Fibroblast of skin of right quadriceps (primary cell): ENCODE data around the gene SLAIN2.
"Not testable (repeated sequence)": the region's sequence is repeated elsewhere in the genome, so short reads cannot be mapped to it uniquely, and the experiment has no call there.

Source experiments
- DNase-seq: peaks from one replicate; pipeline ENCODE4 v3.0.0-alpha.2; 2013

SLAIN2 gene

GRCh38 chr4:48446642-48447041, 105.3 kb downstream of the SLAIN2 start:
- no peak for DNase-seq

DNA sequence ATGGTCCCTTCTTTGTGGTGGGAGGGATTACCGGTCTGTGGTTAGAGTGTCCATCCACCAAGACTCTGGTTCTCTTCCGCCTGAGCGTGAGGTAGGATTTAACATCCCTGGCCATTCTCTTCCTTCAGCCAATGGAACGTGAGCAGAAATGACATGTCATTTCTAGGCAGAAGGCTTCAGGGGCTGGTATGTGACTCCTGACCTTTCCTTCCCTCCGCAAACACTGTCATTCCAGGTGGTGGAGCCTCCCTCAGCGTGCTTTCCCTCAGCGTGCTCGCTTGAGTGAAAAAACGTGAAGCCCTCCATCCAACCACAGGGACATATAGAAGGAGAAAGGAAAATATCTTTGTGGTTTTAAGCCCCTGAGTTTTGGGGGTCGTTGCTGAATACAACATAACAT, 107.8 kb downstream of the SLAIN2 start:
- no peak for DNase-seq

GRCh38 chr4:48450740-48451139, 109.4 kb downstream of the SLAIN2 start:
- no peak for DNase-seq

- not testable (repeated sequence) for DNase-seq
Observed at GRCh38 chr4:48451656-48452055, 110.3 kb downstream of the SLAIN2 start.

- DNase-seq = no peak
Observed at GRCh38 chr4:48454591-48454990, 113.3 kb downstream of the SLAIN2 start.

- no peak for DNase-seq
Observed at GRCh38 chr4:48461000-48461399, 119.7 kb downstream of the SLAIN2 start.

GRCh38 chr4:48462363-48462762, 121.0 kb downstream of the SLAIN2 start:
- DNase-seq = peak; percentile 53

DNA sequence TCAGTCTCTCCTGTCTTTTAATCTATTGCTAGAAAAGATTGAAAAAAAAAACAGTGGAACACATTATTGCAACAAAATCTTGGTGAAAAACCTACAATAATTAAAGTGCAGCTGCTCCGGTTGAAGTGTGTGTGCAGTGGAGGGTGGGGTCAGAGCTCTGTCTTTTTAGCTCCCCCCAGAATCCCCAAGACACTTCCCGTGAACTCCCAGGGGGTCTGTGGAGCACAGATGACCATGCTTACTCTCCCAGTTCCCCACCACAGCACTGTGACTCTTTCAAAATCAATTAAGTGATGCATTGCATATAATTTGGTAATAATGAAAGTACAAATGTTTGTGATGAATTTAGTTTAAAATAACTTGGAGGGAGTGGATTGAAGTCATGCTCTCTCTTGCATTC, 126.1 kb downstream of the SLAIN2 start:
- no peak for DNase-seq

DNA sequence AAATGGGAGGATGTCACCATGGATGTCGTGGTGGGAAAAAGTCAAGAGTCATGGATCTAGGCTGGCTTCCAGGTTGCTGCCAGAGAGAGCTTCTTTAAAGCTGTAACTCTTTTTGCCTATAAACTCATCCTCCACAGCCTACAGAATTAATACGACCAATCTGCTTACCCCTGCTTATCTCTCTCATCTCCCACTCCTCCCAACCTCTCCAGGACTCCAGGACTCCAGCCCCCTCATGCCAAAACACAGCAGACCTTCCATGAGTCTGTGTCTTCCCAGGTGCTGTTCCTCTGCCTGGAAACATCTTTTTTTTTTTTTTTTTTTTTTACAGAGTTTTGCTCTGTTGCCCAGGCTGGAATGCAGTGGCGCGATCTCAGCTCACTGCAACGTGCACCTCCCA, 126.6 kb downstream of the SLAIN2 start:
- peak; percentile 19 for DNase-seq

DNA sequence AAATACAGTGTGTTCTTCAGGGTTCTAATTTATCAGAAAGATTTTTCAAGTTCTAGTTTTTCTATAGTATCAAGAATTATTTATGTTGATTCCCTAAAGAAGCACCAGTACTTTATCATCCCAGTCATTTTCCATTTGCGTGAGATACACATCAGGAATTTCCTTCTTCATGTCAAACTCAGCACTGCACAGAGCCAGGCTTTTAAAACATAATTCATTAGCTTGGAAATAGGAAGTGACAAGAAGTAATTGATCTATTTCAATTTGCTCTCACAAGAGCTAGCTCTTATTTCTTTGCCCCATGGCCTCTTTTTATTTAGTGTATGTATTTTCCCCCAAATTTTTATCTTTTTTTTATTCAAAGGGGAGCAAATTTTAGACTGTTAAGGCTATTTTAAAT, 128.8 kb downstream of the SLAIN2 start:
- peak; percentile 16 for DNase-seq

GRCh38 chr4:48470570-48470969, 129.2 kb downstream of the SLAIN2 start:
- DNase-seq = peak; percentile 17

- DNase-seq = no peak
Observed at GRCh38 chr4:48472794-48473193, 131.5 kb downstream of the SLAIN2 start.

GRCh38 chr4:48475770-48476169, 134.4 kb downstream of the SLAIN2 start:
- no peak for DNase-seq
